Kidney (tissue), 14 donors: Measurements from ENCODE around the gene TRPM3. TPM values are rescaled to one million over a fixed set of nuclear protein-coding genes. Genes with fewer than 3 reads are reported as not detected.
A peak's percentile ranks its signal among the peaks of the same experiment; 100 is the strongest.

Source experiments
- DNase-seq, 5 donors: peaks; one replicate each; pipeline ENCODE4 v3.0.0-alpha.2; 2013 to 2020
- FAIRE-seq: peaks from 2 replicates; lab custom pipeline; 2012; peaks lifted over from hg19 to GRCh38; lab: Jason Lieb, UNC
- H3K27ac ChIP-seq, 2 donors: one replicate each; pipeline ENCODE4 v1.7.0; 2013; ENCODE audit warnings: low read depth in 2 of 2, low read length in 2 of 2, inconsistent platforms in 1 of 2
- H3K27me3 ChIP-seq: one replicate; pipeline ENCODE4 v1.7.1; 2013; ENCODE audit warnings: low read length, inconsistent platforms; ENCODE audit not compliant: control insufficient read depth, insufficient read depth
- H3K36me3 ChIP-seq, 3 donors: one replicate each; pipeline versions ENCODE4 v1.7.0 to v1.7.1; 2013; ENCODE audit warnings: low read length in 3 of 3, control low read depth in 1 of 3, inconsistent platforms in 1 of 3; ENCODE audit not compliant: insufficient read depth in 3 of 3, control insufficient read depth in 2 of 3
- H3K4me1 ChIP-seq, 3 donors: one replicate each; pipeline versions ENCODE4 v1.7.0 to v1.7.1; 2013; ENCODE audit warnings: low read length in 3 of 3, inconsistent platforms in 1 of 3, low read depth in 1 of 3; ENCODE audit not compliant: control insufficient read depth in 2 of 3, insufficient read depth in 2 of 3
- H3K4me3 ChIP-seq, 3 donors: one replicate each; pipeline versions ENCODE4 v1.7.0 to v1.8.1; 2013; ENCODE audit warnings: low read length in 3 of 3, control low read depth in 1 of 3, inconsistent platforms in 1 of 3
- H3K9ac ChIP-seq, 3 donors: one replicate each; pipeline versions ENCODE4 v1.7.0 to v1.7.1; 2013; ENCODE audit warnings: low read length in 3 of 3, control low read depth in 1 of 3, inconsistent platforms in 1 of 3
- H3K9me3 ChIP-seq, 3 donors: one replicate each; pipeline versions ENCODE4 v1.7.0 to v1.7.1; 2013; ENCODE audit warnings: low read length in 3 of 3, control low read depth in 1 of 3, inconsistent platforms in 1 of 3; ENCODE audit not compliant: control insufficient read depth in 2 of 3, insufficient read depth in 1 of 3
- intact Hi-C: fragments of 100-400 bp; cut with DNase I; formaldehyde crosslinking; loops from one replicate; pipeline ENCODE4 v1.11.1; 2022
- polyA plus RNA-seq: library from polyadenylated mRNA; stranded (reverse); fragments of 350-450 nt; fragmentation: Illumina TruSeq; extraction: RNeasy Lipid Tissue Mini Kit (QIAGEN cat#74804); gene quantifications from one replicate; pipeline ENCODE4 v1.2.3, GENCODE V29; 2014; ENCODE audit warnings: low read depth, low replicate concordance; ENCODE audit not compliant: insufficient read depth
- total RNA-seq: library from RNA; stranded (reverse); fragmentation: NEBNext Ultra II Directional; extraction: Animal tissue kit (Norgen Biotek cat#: 25700); gene quantifications from one replicate; pipeline ENCODE4 v1.2.1, GENCODE V29; 2021
- TF ChIP-seq, protein P1 (sequence below): IDR thresholded peaks from 3 replicates; pipeline ENCODE4 v1.5.1; 2012; ENCODE audit warnings: mild to moderate bottlenecking, moderate library complexity, borderline replicate concordance; ENCODE audit not compliant: insufficient read depth; ENCODE audit errors: extremely low read depth
- donor health status: control.
- donor health status: control.
- donor health status: control.
- donor health status: control.
- donor health status: control.
- donor health status: DM: yes; HTN: yes; CAD: no.
- donor health status: Normal renal cell carcinoma (clear cell type).

TRPM3 gene
- total and polyA plus RNA-seq, 2 donors from 2014 or later = 8.8 to 11.4 TPM

DNA sequence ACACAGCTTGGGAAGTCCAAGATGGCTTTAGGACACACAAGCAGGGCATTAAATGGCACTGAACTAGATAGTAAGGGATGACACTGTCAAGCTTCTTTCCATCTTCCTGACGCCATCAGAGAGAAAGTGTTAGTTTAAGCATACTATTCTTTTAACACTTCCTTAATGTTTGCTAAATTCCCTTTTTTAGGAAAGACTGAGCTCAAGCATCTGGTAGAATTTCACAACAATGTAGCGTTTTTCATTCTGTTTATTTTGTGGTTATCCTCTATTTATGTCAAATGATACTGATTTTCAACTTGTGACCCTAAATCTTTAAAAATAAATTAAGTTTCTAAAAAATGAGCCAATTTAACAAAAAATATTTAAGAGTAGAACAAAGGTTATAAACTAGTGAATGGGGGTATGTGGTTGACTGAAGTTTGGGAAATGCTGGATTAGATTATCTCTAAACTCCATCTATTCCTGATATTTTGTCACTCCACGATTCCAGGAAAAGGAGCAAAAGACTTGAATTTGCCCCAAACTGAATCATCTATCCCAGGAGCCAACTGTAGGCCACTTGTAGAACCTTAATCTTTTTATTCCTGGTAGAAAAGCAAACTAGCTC is 559.5 kb downstream of the TRPM3 start:
- DNase-seq = no peak
- Histone ChIP-seq H3K4me1 (peaks cover 0 to 4% (median 2%) of the 10 kb centered on the region in 3 donors), H3K9me3 (no peaks in the 10 kb centered on the region), H3K27me3 (no peaks in the 10 kb centered on the region), H3K27ac (peak overlapping the region; percentile 72 to 74), H3K36me3 (peaks cover 0 to 2% (median 0%) of the 10 kb centered on the region in 3 donors), H3K4me3 (no peak overlapping the region), H3K9ac (no peak overlapping the region)
- TF ChIP-seq, protein P1, sequence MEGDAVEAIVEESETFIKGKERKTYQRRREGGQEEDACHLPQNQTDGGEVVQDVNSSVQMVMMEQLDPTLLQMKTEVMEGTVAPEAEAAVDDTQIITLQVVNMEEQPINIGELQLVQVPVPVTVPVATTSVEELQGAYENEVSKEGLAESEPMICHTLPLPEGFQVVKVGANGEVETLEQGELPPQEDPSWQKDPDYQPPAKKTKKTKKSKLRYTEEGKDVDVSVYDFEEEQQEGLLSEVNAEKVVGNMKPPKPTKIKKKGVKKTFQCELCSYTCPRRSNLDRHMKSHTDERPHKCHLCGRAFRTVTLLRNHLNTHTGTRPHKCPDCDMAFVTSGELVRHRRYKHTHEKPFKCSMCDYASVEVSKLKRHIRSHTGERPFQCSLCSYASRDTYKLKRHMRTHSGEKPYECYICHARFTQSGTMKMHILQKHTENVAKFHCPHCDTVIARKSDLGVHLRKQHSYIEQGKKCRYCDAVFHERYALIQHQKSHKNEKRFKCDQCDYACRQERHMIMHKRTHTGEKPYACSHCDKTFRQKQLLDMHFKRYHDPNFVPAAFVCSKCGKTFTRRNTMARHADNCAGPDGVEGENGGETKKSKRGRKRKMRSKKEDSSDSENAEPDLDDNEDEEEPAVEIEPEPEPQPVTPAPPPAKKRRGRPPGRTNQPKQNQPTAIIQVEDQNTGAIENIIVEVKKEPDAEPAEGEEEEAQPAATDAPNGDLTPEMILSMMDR = no peak
- intact Hi-C loops = no loop called here
- FAIRE-seq = peak; percentile 74

DNA sequence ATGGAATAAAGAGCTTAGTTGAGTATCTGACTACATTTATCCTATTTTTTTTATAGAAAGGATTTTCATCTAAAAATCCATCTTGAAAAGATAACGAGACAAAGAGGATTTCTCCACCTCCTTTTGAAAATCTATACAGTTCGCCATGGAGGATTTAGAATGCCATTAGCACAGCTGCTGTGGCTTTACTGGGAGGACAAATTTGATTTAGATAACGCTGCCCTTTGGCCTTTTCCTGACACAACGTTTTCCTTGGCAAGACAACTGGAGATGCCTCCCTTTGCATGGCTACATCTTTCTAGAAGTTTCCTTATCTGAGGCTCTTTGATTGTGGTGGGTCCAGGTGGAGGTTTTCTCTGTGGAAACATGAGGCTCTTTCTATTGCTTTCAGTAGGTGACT is 560.3 kb downstream of the TRPM3 start:
- FAIRE-seq = no peak
- Histone ChIP-seq H3K9me3 (no peaks in the 10 kb centered on the region), H3K27ac (peak overlapping the region; percentile 45 to 74), H3K36me3 (peaks cover 0 to 2% (median 0%) of the 10 kb centered on the region in 3 donors), H3K9ac (no peak overlapping the region), H3K4me1 (peaks cover 0 to 4% (median 2%) of the 10 kb centered on the region in 3 donors), H3K27me3 (no peaks in the 10 kb centered on the region), H3K4me3 (no peak overlapping the region)
- no peak for DNase-seq
- intact Hi-C loops = no loop called here
- TF ChIP-seq, protein P1 = no peak

DNA sequence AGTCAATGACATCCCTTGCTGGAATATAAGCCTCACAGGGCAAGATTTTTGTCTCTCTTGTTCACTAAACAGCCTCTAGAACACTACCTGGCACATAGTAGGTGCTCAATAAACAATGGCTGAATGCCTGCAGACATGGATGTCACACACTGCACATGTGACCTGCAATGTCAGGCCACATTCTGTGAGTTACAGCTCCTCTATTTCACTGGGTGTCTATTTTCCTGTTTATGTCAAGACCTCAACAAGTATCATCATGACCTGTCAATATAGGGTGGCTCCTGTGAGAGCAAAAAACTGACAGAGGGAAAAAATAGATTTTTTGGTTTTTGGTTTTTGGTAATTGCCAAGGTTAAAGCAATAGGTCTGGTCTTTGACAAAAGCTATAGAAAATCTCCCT is 562.3 kb downstream of the TRPM3 start:
- intact Hi-C loops = no loop called here
- Histone ChIP-seq H3K9me3 (no peaks in the 10 kb centered on the region), H3K9ac (no peak overlapping the region), H3K27ac (no peak overlapping the region), H3K4me1 (peaks cover 0 to 12% (median 10%) of the 10 kb centered on the region in 3 donors), H3K36me3 (no peaks in the 10 kb centered on the region), H3K4me3 (no peak overlapping the region), H3K27me3 (no peaks in the 10 kb centered on the region)
- DNase-seq = no peak
- TF ChIP-seq, protein P1 = no peak
- FAIRE-seq = no peak
